NCI-H526 treated with DMSO at 0.1 percent for 48 hours (cell line): Measurements from ENCODE around the gene MKNK2.
A peak's percentile ranks its signal among the peaks of the same experiment; 100 is the strongest.

Source experiments
- DNase-seq: peaks from one replicate; lab custom pipeline; 2025; lab: John Stamatoyannopoulos, UW

The MKNK2 gene

DNA sequence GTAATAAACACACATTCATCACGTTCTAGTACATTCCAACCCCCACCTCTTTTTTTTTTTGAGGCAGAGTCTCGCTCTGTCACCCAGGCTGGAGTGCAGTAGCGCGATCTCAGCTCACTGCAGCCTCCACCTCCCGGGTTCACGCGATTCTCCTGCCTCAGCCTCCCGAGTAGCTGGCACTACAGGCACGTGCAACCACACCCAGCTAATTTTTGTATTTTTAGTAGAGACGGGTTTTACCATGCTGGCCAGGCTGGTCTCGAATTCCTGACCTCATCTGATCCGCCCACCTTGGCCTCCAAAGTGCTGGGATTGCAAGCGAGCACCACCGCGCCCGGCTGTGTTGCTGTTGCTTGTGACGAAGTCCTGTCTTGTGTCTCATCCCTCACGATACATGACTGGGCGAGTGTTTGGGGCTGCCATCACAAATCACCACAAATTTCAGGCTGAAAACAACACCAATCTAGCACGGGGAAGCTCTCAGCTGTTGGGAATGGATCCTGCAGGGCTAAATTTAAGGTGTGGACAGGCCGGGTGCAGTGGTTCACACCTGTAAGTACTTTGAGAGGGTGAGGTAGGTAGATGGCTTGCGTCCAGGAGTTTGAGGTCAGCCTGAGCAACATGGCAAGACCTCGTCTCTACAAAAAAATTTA is 29.4 kb upstream of the MKNK2 start:
- DNase-seq, result no peak

DNA sequence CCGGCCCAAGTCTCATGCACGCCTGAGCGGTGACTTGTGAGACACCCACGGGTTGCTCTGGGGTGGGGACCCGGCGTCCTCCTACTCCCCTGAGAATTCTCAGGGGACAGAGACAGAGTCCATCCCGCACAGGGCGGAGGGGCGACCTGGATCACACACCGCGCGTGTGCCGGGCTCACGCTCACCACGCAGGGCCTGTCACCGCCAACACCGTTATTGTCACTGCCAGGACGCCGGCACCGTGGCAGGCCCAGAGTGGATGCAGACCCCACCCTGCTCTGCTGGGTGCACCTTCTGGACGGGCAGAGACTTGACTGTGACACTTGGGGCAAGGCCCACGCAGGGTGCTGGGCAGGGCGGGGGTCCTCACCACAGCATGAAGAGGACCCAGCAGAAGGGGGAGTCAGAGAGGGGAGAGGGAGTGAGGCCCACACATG is 28.8 kb upstream of the MKNK2 start:
- no peak for DNase-seq

DNA sequence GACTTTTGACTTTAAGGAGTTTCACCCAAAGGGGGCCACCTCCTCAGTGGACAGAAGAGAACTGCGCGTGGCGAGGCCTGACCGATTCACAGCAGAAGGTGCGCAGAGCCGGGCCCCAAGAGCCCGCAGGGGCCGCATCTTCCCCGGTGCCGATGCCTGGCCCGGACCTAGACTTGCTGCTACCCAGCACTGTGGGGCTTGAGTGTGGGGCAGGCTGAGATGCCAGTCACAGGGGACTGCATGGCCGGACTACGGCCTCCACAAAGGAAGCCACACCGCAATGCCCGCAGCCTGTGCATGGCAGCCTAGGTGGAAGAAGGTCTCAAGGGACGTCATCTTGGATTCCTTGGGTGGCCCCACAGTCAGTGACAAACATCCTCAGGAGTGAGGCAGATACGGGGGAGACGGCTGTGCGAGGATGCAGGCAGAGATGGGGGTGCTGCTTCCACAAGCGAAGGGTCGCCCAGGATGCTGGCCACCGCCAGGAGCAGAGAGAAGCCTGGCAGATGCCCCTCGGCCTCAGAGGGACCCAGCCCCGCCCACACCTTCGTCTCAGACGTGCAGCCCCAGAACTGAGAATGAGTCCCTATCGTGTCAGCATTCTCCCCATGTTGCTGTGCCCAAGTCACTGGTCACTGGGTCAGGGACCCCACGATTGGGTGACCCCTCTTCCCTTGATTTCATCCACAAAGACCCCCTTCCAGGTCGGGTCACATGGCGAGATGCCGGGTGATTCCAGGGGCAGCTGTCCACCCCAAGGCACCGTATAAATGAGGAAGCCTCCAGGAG is 28.2 kb upstream of the MKNK2 start:
- no peak for DNase-seq

DNA sequence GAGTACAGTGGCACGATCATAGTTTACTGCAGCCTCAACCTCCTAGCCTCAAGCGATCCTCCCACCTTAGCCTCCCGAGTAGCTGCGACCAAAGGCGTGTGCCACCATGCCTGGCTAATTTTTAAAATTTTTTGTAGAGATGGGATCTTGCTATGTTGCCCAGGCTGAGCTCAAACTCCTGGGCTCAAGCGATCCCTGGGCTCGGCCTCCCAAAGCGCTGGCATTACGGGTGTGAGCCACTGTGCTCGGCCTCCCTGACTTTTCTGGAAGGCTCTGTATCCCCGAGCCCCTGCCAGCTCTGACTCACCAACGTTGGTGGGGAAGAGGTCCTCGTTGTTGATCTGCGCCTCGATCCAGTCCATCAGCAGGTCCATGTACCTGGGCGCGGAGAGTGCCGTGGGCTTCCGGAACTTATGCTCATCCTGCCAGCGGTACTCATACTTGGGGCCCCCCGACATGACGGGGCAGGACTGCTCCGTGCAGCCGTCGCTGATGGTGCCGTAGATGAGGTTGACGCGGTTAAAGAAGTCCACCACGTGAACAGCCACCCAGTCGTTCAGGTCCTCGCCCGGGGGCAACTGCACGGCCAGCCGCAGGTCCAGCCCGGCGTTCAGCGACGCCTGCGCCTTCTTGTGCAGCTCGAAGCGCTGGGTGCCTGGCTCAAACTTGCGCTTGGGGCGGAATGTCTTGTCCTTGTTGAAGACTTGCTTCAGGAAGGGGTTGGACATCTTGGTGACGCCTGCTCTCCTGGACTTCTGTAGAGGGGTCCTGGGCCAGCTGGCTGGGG is 27.0 kb upstream of the MKNK2 start:
- DNase-seq, result no peak

DNA sequence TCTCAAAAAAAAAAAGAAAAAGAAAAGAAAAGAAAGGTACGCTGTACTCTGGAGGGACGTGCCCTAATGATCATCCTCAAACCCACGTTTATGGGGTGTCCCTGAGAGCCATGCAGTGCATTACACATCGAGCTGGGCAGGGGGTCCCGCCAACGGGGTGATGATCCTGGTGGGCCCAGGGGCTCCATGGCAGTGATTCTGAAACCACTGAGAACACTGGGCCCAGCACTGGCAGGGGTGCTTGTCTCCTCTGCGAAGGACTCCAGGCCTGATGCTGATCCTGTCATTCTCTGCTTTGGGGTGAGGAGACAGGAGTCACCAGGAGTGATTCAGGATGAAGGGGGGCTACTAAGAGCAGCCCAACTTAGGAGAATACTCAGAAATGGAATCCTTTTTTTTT is 26.4 kb upstream of the MKNK2 start:
- no peak for DNase-seq

DNA sequence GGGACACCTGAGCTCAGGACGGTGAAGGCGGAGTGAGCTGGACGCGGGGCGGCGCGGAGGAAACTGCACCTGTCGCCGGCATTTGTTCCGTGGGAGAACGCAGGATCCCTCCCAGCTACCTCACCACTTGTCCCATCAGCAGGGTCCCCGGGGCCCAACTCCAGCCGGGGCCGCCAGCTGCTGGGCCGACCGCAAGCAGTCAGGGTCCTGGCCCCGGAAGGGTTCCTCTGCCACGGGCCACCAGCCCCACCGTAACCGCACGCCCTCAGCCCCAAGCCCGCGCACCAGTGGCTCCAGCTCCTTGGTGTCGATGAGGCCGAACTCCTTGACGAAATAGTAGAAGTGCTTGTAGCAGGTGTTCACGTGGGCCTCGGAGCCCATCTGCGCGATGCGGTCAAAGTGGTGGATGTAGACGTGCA is 25.5 kb upstream of the MKNK2 start:
- DNase-seq, result no peak

DNA sequence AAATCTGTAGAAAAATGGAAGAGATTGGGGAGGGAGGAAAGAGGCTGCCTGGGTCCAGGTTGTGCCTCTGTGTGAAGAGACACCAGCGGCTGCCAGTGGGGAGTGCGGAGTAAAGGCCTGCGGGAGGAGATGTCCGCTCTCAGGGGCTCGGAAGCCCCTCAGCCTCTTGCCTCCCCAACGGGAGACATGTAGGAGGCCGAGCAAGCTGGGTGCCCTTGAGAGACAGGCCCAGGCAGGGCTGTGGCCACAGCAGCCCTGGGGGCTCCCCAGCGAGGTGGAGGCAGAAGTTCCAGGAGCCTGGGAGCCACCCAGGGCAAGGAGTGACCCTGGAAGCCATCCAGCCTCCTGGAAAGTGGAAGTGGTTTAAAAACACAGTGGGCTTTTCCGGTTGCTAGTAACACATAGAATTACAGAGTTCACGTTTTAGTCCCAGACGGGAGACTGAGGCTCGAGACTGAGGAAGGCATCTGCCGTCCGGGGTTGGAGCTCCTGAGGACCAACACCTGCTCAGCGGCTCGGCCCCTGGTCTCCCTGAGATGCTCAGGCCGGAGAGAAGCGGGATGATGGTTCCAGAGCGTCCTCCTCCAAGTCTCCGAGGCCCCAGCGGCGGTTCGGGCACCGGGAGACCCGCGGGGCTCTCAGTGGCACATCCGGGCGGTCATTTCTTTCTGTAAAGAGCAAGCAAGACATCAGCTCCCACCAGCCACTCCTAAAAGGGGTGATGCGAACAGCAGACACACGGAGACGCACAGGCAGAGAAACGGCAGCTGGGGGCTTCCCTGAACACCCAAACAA is 21.9 kb upstream of the MKNK2 start:
- DNase-seq, result no peak

DNA sequence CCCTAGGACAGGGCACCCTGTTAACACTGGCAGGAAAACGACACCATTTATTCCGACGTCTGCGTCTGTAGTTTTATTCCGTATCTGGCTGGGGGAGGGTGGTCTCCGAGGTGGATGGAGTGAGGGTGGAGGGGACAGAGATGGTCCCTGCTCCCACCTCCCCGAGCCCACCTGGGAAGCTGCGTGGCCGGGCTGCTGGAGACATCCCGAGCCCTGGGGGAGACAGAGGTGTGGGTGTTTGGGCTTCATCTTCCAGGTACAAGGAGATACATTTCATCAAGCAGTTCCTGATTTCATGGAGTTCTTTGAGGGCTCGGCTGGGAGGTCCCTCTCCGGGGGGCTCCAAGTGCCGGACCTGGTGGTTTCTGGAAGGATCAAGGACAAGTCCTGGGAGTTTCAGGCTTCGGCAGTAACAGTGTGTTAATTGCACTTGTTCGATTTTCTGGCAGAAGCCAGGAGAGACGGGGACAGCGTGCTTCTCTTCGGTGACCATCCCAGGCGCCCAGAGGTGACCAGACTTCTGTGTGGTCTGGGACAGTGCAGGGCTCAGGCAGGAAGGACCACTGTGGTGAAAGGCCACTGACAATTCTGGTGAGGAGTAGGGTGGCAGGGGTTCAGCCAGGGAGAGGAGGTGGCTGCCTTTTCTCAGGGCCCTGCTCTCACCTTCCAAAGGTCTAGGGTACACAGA is 20.1 kb upstream of the MKNK2 start:
- no peak for DNase-seq

DNA sequence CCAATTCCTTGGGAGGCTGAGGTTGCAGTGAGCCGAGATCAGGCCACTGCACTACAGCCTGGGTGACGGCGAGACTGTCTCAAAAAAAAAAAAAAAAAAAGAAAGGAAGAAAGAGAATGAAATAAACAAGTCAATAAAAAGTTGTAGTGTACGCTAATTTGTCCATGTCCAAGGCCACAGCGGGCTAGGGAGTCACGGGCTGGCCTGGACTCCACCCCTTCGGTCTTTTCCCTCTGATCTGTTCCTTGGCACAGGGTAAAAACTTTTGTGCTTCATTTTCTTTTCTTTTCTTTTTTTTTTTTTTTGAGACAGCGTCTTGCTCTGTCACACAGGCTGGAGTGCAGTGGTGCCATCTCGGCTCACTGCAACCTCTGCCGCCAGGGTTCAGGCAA is 19.4 kb upstream of the MKNK2 start:
- no peak for DNase-seq

DNA sequence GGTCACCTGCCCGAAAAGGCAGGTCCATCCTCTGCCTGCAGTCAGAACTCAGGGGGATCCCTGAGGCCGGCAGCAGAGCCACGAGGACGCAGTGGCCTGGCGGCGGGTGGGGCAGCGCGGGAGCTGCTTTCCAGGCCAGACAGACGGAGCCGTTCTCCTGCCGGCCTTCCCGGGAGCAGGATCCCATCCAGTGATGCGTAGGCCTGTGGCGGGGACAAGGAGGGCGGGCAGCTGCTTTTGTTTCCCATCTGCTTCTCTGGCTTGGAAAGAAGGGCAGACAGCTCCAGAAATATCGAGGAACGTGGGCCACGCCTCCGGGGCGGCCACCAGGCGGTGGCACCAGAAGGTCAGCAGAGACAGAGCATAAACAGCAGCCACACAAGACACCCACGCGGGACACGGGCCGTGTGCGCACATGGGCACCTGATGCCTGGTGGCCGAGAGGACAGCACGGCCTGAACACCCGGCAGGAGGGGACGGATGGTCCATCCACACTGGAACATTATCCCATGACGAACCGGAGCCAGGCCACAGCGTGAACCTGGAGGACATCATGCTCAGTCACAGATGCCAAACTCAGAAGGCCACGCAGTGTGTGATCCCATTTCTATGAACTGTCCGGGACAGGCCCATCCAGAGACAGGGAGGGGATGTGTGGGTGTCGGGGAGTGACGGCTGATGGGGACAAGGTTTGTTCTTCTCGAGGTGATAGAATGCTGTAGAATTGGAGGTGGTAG is 13.9 kb upstream of the MKNK2 start:
- no peak for DNase-seq

DNA sequence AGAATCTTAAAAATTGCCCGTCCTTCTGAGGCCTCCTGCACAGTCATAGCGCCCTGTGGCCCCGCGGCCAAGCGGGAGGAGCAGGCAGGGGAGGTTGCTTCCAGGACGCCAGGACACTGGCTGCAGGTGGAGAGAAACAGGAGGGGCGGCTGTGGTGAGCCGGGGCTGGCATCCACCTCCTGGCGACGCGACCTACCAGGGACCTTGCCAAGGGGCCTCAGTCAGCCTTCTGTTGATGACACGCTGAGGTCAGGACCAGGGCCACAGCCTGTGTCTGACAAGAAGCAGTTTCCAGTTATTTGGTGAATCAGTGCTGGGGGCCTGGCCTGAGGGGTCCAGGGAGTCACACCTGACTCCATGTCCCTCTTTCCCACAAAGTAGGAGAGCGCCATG is 13.3 kb upstream of the MKNK2 start:
- DNase-seq, result no peak

DNA sequence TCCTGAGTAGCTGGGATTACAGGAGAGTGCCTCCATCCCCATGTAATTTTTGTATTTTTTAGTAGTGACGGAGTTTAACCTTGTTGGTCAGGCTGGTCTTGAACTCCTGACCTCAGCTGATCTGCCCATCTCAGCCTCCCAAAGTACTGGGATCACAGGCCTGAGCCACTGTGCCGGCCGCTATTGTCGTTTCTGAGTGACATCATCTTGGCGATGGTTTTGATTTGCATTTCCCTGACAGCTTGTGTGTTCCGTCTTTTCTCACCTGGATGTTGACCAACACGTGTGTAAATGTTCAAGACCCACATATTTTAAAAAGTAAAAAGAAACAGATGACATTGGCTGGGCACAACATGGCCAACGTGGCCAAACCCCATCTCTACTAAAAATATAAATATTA is 12.8 kb upstream of the MKNK2 start:
- DNase-seq, result no peak

DNA sequence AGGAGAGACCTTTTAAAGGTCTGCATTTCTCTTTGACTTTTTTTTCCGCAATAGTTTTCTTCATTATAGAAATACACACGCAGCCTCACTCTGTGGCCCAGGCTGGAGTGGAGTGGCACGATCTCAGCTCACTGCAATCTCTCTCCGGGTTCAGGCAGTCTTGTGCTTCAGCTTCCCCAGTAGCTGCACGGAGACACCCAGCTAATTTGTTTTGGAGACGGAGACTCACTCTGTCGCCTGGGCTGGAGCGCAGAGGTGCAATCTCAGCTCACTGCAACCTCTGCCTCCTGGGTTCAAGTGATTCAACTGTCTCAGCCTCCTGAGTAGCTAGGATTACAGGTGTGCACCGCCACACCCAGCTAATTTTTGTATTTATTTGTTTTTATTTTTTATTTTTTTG is 11.7 kb upstream of the MKNK2 start:
- no peak for DNase-seq

DNA sequence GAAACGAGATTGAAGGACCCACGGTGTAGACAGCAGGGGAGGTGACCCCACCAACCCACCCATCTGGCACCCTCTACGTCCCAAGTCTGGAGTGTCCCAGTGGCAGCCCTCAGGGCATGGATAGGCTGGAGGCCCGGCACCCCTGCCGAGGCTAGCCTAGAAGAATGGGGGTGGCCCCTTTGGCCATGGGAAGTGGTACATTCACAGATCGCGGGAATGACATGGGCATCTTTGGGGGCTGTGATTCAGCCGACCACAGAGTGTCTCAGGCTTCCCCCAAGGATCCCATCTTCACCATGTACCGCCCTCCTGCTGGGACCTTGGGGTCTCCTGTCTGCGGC is 11.3 kb upstream of the MKNK2 start:
- no peak for DNase-seq

DNA sequence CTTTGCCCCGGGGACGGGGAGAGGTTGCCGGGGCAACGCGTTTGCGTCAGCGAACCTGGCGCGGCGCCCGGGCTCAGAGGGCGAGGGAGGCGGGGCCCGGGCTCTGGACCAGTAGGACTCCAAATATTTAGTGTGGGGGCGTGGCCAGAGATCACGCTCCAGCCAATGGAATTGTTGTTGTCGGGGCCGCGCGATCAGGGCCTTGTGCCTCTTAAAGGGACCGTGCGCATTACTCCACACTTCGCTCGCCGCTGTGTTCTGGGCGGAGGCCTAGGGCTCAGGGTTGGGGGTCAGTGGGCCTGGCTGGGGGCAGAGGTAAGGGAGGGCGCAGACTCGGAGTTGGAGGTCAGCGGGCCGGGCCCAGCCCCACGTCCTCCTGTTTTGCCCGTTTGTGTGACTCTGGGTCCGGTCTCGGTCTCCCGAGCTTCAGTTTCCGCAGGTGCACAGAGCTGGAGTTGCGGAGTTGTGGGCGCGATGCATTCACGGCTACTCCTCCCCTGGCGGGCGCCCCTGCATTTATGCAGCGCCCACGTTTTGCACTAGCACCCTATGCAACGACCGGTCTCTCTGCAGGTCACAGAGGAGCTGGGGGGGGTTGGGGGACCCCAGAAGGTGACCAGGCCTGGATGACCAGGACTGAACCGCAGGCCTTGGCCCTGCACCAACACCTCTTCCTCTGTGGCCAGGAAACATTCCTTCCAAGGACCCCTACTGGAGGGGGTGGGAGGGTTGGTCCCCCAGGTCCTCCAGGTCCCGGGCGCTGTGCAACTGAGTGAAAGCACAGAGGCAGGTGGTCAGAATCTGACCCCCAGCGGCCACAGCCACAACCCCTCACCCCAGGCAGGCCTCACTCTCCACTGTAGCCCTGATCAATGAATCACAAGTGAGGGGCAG is 10.7 kb upstream of the MKNK2 start:
- DNase-seq, result peak; percentile 95

DNA sequence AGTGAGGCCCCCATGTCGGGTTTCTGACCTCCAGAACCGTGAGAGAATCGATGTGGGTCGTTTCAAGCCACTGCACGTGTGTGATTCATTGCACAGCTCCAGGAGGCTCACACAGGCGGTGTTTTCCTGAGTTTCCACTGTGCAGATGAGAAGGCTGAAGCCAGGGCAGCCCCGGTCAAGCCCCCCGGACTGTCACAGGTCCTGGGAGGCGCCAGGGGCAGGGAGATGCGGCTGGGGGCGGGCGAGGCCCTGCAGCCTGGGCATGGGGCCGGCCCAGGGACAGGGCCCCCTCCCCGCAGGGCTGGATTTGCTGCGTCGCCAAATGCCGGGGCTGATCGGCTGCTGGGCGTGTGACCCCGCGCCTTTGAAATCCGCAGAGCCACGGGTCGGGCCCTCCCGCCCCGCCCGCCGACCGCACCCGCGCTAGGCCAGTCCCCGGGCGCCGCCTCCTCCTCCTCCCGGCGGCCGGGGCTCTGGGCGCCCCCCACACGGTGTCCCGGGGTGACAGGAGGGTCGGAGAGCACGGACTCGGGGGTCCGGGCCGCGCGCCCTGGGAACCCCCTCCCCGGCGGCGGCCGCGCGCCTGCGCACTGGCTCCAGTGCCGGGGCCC is 9.9 kb upstream of the MKNK2 start:
- peak; percentile 40 for DNase-seq

DNA sequence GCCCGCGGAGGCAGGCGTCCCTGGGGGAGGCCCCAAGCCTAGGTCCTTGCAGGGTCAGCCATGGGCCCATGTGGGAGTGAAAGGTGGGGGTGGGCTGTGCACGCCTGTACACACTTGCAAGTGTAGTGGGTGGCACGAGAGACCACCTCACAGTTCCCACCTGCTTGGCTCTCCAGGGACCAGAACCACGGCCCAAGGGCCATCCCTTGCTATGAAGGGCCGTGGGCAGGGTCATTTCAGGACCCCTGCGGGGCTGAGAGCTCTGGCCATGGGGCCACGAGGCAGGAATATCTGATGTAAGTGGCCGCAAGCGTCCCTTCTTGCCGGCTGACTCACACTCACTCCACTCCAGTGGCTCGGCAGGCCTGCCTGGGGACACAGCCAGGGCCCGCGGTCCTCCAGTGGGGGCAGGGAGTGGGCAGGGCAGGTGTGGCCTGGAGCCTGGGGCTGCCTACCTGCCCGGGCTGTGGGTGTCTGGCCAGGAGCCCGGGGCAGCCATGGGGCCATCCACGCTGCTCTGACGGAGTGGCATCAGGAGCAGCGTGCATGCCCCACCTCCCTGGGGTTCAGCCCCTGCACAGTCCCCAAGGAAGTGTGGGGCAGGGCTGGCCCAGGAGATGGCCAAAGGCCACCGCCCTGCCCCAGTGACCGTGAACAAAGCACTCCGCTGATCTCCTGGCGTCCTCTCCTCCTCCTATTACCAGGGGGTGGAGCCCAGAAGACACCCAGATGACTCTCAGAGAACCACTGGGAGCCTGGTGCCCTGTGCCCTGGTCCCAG is 8.6 kb upstream of the MKNK2 start:
- peak; percentile 25 for DNase-seq

DNA sequence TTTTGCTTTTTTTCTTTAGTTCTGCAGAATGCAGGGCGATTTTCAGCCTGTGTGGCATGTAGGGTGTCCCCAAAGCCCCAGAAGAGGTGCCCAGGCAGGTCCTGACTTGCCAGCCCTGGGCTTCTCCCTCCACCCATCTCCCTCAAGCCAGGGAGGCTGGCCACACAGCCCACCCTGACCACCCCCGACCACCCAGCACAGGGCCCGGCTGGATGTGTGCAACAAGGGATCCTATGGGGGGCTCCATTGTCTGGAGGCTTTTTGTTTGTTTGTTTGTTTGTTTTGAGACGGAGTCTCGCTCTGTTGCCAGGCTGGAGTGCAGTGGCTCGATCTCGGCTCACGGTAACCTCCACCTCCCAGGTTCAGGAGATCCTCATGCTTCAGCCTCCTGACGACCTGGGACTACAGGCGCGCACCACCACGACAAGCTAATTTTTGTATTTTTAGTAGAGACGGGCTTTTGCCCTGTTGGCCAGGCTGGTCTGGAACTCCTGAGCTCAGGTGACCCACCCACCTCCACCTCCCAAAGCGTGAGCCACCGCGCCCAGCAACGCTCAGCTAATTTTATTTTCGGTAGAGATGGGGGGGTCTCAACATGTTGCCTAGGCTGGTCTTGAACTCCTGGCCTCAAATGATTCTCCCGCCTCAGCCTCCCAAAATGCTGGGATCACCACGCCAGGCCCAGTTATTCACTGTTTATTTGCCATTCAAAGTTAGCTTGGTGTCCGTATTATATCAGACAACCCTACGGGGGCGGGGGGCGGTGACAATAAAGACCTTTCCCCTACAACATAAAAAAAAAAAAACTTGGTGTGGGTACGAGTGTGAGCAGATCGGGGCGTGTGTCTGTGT is 7.8 kb upstream of the MKNK2 start:
- no peak for DNase-seq
